HG02623 (cell line): ENCODE data around the gene CISD3.

Experiments used
- ATAC-seq: cut with Tn5 transposase; IDR thresholded peaks from one replicate; pipeline ENCODE4 v1.9.1; 2021; ENCODE audit warnings: moderate library complexity; ENCODE audit not compliant: unreplicated experiment

Gene CISD3

DNA sequence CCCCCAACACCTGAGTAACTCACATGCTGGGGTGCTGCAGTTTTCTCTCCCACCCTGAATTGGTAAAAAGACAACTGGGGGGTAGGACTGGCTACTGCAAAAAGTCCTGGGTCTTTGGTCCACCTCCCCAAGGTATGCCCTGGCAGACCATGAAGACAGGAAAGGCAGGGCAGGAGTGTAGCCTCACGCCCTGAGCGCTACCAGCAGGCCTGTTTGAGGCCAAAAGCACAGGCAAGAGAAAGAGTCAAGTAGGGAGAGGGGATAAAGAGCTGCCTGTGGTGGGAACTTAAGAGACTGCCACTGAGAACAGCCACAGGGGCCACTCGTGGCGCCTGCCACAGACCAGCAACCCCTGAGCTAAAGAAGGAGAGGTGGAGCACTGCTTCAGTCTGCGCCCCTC lies 36.2 kb downstream of the CISD3 start:
- no peak for ATAC-seq

GRCh38 chr17:38768417-38768816 lies 38.3 kb downstream of the CISD3 start:
- no peak for ATAC-seq

GRCh38 chr17:38773258-38773657 lies 43.1 kb downstream of the CISD3 start:
- no peak for ATAC-seq

DNA sequence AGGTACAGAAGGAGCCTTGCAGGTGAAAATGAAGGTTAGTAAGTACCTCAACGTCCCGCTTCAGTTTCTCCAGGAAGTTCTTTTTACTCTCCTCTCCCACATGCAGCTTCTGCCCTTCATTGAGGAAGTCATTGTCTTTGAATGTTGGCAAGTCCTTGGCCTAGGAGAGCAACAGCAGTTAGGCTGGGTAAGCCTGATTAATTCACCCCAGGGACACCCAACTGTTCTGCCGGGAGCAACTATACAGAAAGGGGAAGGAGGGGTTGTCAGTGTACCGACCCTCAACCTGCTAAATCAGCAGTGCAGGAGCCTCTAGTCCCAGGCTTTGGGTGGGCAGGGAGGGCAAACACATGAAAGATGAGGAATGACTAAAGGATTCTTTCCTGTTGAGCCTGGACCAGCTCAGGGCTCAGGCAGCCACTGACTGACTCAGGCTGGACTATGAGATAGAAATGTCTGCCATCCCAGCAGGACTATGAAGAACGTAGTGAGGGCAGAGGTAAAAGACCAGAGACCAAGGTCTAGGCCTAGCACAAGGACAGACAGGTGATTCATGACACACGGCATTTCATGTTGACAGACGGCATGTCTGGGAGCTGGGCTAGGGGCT lies 47.6 kb downstream of the CISD3 start:
- ATAC-seq, result no peak

GRCh38 chr17:38779965-38780752 lies 50.0 kb downstream of the CISD3 start:
- no peak for ATAC-seq

- no peak for ATAC-seq
Observed at GRCh38 chr17:38783227-38783626, 53.1 kb downstream of the CISD3 start.
